ENCODE data around the gene CCM2L. TPM values are rescaled to one million over a fixed set of nuclear protein-coding genes. Genes with fewer than 3 reads are reported as not detected.

The CCM2L gene
- total RNA-seq, 1 donor = not detected

- Histone ChIP-seq H3K27ac (ENCODE audit: low read depth, low read length) (no peak overlapping the region), H3K4me2 (ENCODE audit: insufficient read depth, low read length) (no peak overlapping the region), H3K9me3 (ENCODE audit: low read depth, low read length) (no peaks in the 10 kb centered on the region), H3K79me2 (ENCODE audit: insufficient read depth, low read length) (no peaks in the 10 kb centered on the region), H3K27me3 (ENCODE audit: insufficient read depth, low read length) (peaks cover 41% of the 10 kb centered on the region), H2AFZ (ENCODE audit: low read length) (no peak overlapping the region), H3K36me3 (ENCODE audit: insufficient read depth, low read length) (no peaks in the 10 kb centered on the region), H3K4me1 (ENCODE audit: insufficient read depth, low read length) (peaks cover 3% of the 10 kb centered on the region), H3K4me3 (ENCODE audit: insufficient read depth, low read length) (no peak overlapping the region), H4K20me1 (ENCODE audit: insufficient read depth, low read length) (peaks cover 2% of the 10 kb centered on the region)
- no peak for DNase-seq (ENCODE audit: insufficient read length, low spot score, missing footprints)
- TF ChIP-seq CTCF (IDR thresholded peaks at IDR 0.05; ENCODE audit: extremely low read depth, low read depth, low read length) = no peak
Observed at GRCh38 chr20:32059189-32059588, 49.0 kb downstream of the CCM2L start.

GRCh38 chr20:32062776-32063170 lies 52.5 kb downstream of the CCM2L start:
- Histone ChIP-seq H2AFZ (ENCODE audit: low read length) (no peak overlapping the region), H3K79me2 (ENCODE audit: insufficient read depth, low read length) (no peaks in the 10 kb centered on the region), H3K9me3 (ENCODE audit: low read depth, low read length) (no peaks in the 10 kb centered on the region), H3K27me3 (ENCODE audit: insufficient read depth, low read length) (peaks cover 22% of the 10 kb centered on the region), H4K20me1 (ENCODE audit: insufficient read depth, low read length) (no peaks in the 10 kb centered on the region), H3K4me2 (ENCODE audit: insufficient read depth, low read length) (no peak overlapping the region), H3K27ac (ENCODE audit: low read depth, low read length) (no peak overlapping the region), H3K4me1 (ENCODE audit: insufficient read depth, low read length) (peaks cover 17% of the 10 kb centered on the region), H3K36me3 (ENCODE audit: insufficient read depth, low read length) (no peaks in the 10 kb centered on the region), H3K4me3 (ENCODE audit: insufficient read depth, low read length) (no peak overlapping the region)
- DNase-seq (ENCODE audit: insufficient read length, low spot score, missing footprints) = no peak
- TF ChIP-seq CTCF (IDR thresholded peaks at IDR 0.05; ENCODE audit: extremely low read depth, low read depth, low read length) = no peak

- H2AFZ ChIP-seq (ENCODE audit: low read length) = no peak overlapping the region
- H3K27ac ChIP-seq (ENCODE audit: low read depth, low read length) = no peak overlapping the region
- H4K20me1 ChIP-seq (ENCODE audit: insufficient read depth, low read length) = no peaks in the 10 kb centered on the region
- TF ChIP-seq CTCF (IDR thresholded peaks at IDR 0.05; ENCODE audit: extremely low read depth, low read depth, low read length) = no peak
- peaks cover 24% of the 10 kb centered on the region for H3K4me1 ChIP-seq (ENCODE audit: insufficient read depth, low read length)
- H3K27me3 ChIP-seq (ENCODE audit: insufficient read depth, low read length) = peaks cover 19% of the 10 kb centered on the region
- no peaks in the 10 kb centered on the region for H3K79me2 ChIP-seq (ENCODE audit: insufficient read depth, low read length)
- DNase-seq (ENCODE audit: insufficient read length, low spot score, missing footprints) = no peak
- H3K9me3 ChIP-seq (ENCODE audit: low read depth, low read length) = no peaks in the 10 kb centered on the region
- no peak overlapping the region for H3K4me3 ChIP-seq (ENCODE audit: insufficient read depth, low read length)
- H3K36me3 ChIP-seq (ENCODE audit: insufficient read depth, low read length) = no peaks in the 10 kb centered on the region
- H3K4me2 ChIP-seq (ENCODE audit: insufficient read depth, low read length) = no peak overlapping the region
Observed at GRCh38 chr20:32063695-32064094, 53.5 kb downstream of the CCM2L start.

GRCh38 chr20:32064667-32065066 lies 54.4 kb downstream of the CCM2L start:
- Histone ChIP-seq H3K4me1 (ENCODE audit: insufficient read depth, low read length) (peaks cover 31% of the 10 kb centered on the region), H2AFZ (ENCODE audit: low read length) (no peak overlapping the region), H3K9me3 (ENCODE audit: low read depth, low read length) (no peaks in the 10 kb centered on the region), H3K27ac (ENCODE audit: low read depth, low read length) (no peak overlapping the region), H3K79me2 (ENCODE audit: insufficient read depth, low read length) (no peaks in the 10 kb centered on the region), H3K4me2 (ENCODE audit: insufficient read depth, low read length) (no peak overlapping the region), H3K36me3 (ENCODE audit: insufficient read depth, low read length) (no peaks in the 10 kb centered on the region), H3K27me3 (ENCODE audit: insufficient read depth, low read length) (peaks cover 11% of the 10 kb centered on the region), H4K20me1 (ENCODE audit: insufficient read depth, low read length) (no peaks in the 10 kb centered on the region), H3K4me3 (ENCODE audit: insufficient read depth, low read length) (no peak overlapping the region)
- no peak for DNase-seq (ENCODE audit: insufficient read length, low spot score, missing footprints)
- TF ChIP-seq CTCF (IDR thresholded peaks at IDR 0.05; ENCODE audit: extremely low read depth, low read depth, low read length) = no peak

All from osteoblast (primary cell).